OCI-LY3 (cell line): ENCODE data around the gene PLAAT4.

ENCODE experiments used
- H2AFZ ChIP-seq: fragments of 200-600, 300-600 bp; shearing (Covaris generic); 2 replicates; pipeline ENCODE4 v1.6.0; 2014; ENCODE audit warnings: antibody characterized with exemption, low read depth, low read length
- H3K27ac ChIP-seq: fragments of 200-600, 300-600 bp; sonication (generic); 2 replicates; pipeline ENCODE4 v1.5.1; 2014; ENCODE audit warnings: mild to moderate bottlenecking, low read length, moderate library complexity, mixed read lengths
- H3K27me3 ChIP-seq: fragments of 200-600, 300-600 bp; sonication (generic); 2 replicates; pipeline ENCODE4 v1.6.1; 2014; ENCODE audit warnings: low read depth, low read length, mixed read lengths
- H3K36me3 ChIP-seq: fragments of 200-600, 300-600 bp; sonication (generic); replicated peaks from 2 replicates; pipeline ENCODE3; 2014; ENCODE audit warnings: low read depth, low read length, mixed read lengths
- H3K4me1 ChIP-seq: fragments of 300-600, 200-600 bp; sonication (generic); 2 replicates; pipeline ENCODE4 v1.6.1; 2014; ENCODE audit warnings: low read length, mixed read lengths
- H3K4me2 ChIP-seq: fragments of 200-600, 300-600 bp; sonication (generic); 2 replicates; pipeline ENCODE4 v1.6.1; 2014; ENCODE audit warnings: low read length, mixed read lengths
- H3K4me3 ChIP-seq: fragments of 300-600, 200-600 bp; sonication (generic); 2 replicates; pipeline ENCODE4 v1.5.1; 2014; ENCODE audit warnings: antibody characterized with exemption, mild to moderate bottlenecking, low read length, moderate library complexity
- H3K79me2 ChIP-seq: fragments of 300-600, 200-600 bp; shearing (Covaris generic); 2 replicates; pipeline ENCODE4 v1.6.1; 2014; ENCODE audit warnings: mild to moderate bottlenecking, low read length, mixed read lengths
- H3K9ac ChIP-seq: fragments of 300-600, 200-600 bp; shearing (Covaris generic); 2 replicates; pipeline ENCODE4 v1.6.0; 2014; ENCODE audit warnings: mild to moderate bottlenecking, low read length, moderate library complexity
- H3K9me3 ChIP-seq: fragments of 200-600, 300-600 bp; shearing (Covaris generic); 2 replicates; pipeline ENCODE4 v1.6.1; 2014; ENCODE audit warnings: low read length, mixed read lengths; ENCODE audit not compliant: insufficient read depth
- H4K20me1 ChIP-seq: fragments of 200-600, 300-600 bp; sonication (generic); 2 replicates; pipeline ENCODE4 v1.6.1; 2016; ENCODE audit warnings: low read length, mixed read lengths; ENCODE audit not compliant: insufficient read depth
- EZH2phosphoT487 ChIP-seq: fragments of 200-600 bp; shearing (Covaris generic); IDR thresholded peaks from 2 replicates; pipeline ENCODE4 v1.6.1; 2018; ENCODE audit warnings: antibody characterized with exemption, mixed run types, low read depth
- TF ChIP-seq, protein P1 (sequence below): fragments of 200-600, 300-600 bp; sonication (generic); IDR thresholded peaks from 2 replicates; pipeline ENCODE4 v1.5.1; 2014; ENCODE audit warnings: antibody characterized with exemption, low read length, low read depth

Gene PLAAT4

DNA sequence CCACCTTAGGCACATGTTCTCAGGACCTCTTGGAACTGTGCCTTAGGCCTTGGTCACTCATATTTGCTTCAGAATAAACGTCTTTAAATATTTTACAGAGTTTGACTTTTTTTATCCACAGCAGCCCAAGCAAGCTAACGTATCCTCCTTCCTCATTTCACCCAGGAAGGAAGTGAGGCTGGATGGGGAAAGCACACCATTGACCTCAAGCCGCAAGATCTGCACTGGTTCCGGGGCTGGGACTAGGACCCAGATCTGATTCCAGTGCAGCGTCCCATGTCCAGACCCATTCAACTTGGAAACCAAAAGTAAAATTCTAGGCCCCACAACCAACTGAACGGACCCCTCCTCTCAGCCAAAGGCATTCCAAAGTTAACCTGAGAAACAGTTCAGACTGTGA, 33.1 kb upstream of the PLAAT4 start:
- Histone ChIP-seq H3K4me2 (no peak overlapping the region), H3K4me3 (no peak overlapping the region), H3K79me2 (no peaks in the 10 kb centered on the region), H3K27ac (no peak overlapping the region), H3K9ac (no peak overlapping the region), H2AFZ (no peak overlapping the region), H3K4me1 (no peaks in the 10 kb centered on the region), H3K9me3 (peaks cover 12% of the 10 kb centered on the region; the same call in 1 of the 2 replicates), H4K20me1 (no peaks in the 10 kb centered on the region), H3K36me3 (no peaks in the 10 kb centered on the region), H3K27me3 (peaks cover 4% of the 10 kb centered on the region; the same call in 1 of the 2 replicates)
- TF ChIP-seq, protein P1, sequence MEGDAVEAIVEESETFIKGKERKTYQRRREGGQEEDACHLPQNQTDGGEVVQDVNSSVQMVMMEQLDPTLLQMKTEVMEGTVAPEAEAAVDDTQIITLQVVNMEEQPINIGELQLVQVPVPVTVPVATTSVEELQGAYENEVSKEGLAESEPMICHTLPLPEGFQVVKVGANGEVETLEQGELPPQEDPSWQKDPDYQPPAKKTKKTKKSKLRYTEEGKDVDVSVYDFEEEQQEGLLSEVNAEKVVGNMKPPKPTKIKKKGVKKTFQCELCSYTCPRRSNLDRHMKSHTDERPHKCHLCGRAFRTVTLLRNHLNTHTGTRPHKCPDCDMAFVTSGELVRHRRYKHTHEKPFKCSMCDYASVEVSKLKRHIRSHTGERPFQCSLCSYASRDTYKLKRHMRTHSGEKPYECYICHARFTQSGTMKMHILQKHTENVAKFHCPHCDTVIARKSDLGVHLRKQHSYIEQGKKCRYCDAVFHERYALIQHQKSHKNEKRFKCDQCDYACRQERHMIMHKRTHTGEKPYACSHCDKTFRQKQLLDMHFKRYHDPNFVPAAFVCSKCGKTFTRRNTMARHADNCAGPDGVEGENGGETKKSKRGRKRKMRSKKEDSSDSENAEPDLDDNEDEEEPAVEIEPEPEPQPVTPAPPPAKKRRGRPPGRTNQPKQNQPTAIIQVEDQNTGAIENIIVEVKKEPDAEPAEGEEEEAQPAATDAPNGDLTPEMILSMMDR, result no peak
- no peak for TF ChIP-seq EZH2phosphoT487

- Histone ChIP-seq H4K20me1 (no peaks in the 10 kb centered on the region), H3K27me3 (no peaks in the 10 kb centered on the region), H3K4me1 (no peaks in the 10 kb centered on the region), H2AFZ (no peak overlapping the region), H3K9me3 (peaks cover 9% of the 10 kb centered on the region; the same call in 1 of the 2 replicates), H3K36me3 (no peaks in the 10 kb centered on the region), H3K27ac (no peak overlapping the region), H3K4me3 (no peak overlapping the region), H3K4me2 (no peak overlapping the region), H3K79me2 (no peaks in the 10 kb centered on the region), H3K9ac (no peak overlapping the region)
- TF ChIP-seq, protein P1, result no peak
Observed at GRCh38 chr11:63504054-63504453, 32.6 kb upstream of the PLAAT4 start.

GRCh38 chr11:63504933-63505586, 31.5 kb upstream of the PLAAT4 start:
- no peak overlapping the region for H3K9ac ChIP-seq
- no peaks in the 10 kb centered on the region for H3K36me3 ChIP-seq
- no peak overlapping the region for H3K4me3 ChIP-seq
- no peak overlapping the region for H3K27ac ChIP-seq
- TF ChIP-seq, protein P1, result no peak
- no peak for TF ChIP-seq EZH2phosphoT487
- no peaks in the 10 kb centered on the region for H4K20me1 ChIP-seq
- H3K4me2 ChIP-seq, result no peak overlapping the region
- H3K4me1 ChIP-seq, result no peaks in the 10 kb centered on the region
- no peak overlapping the region for H2AFZ ChIP-seq
- H3K27me3 ChIP-seq, result no peaks in the 10 kb centered on the region
- peaks cover 6% of the 10 kb centered on the region; the same call in 1 of the 2 replicates for H3K9me3 ChIP-seq
- H3K79me2 ChIP-seq, result no peaks in the 10 kb centered on the region

DNA sequence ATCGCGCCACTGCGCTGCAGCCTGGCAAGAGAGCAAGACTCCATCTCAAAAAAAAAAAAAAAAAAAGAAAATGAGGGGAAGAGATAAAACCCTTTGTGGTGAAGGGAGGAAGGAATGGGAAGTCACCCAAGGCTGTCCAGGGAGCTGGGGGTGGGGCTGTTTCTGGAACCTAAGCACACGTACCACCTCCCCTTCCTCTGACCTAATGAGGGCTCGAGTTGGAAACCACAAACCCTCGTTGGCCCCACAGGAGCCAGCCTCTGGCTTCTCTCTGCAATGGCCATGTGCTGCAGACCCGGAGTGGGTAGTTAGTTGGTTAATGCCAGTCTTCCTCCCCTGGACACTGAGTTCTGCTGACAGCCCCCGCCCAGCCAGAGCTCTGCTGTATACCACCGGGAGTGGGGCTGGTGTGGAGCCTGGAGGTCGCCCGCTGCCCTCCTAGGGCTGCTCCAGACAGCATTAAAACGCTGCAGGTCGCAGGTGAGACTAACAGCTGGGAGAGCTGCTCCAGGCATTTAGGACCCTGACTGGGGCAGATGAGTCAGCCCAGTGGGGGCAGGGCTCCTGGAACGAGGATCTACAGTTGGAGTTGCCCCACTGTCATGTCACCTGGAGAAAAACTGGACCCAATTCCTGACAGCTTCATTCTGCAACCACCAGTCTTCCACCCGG, 30.6 kb upstream of the PLAAT4 start, which contains the start of gene LGALS12:
Gene LGALS12 (plus strand): TSS at position 228 of the 672 bp plus-strand sequence. CDS start 375 bp downstream, at position 603.
- Histone ChIP-seq H2AFZ (no peak within 1 kb of the TSS), H3K27ac (no peak within 1 kb of the TSS), H3K79me2 (no peaks in the 10 kb centered on the region), H3K4me2 (no peak within 1 kb of the TSS), H3K36me3 (no peaks in the 10 kb centered on the region), H3K9ac (no peak within 1 kb of the TSS), H3K4me1 (no peaks in the 10 kb centered on the region), H3K27me3 (no peaks in the 10 kb centered on the region), H3K9me3 (no peaks in the 10 kb centered on the region), H3K4me3 (no peak within 1 kb of the TSS), H4K20me1 (no peaks in the 10 kb centered on the region)
- TF ChIP-seq, protein P1, result no peak
- no peak for TF ChIP-seq EZH2phosphoT487
